Right lobe of liver (tissue), 6 donors: ENCODE results near the gene SLC24A4. TPM values are rescaled to one million over a fixed set of nuclear protein-coding genes. Genes with fewer than 3 reads are reported as not detected.

Experiments
- ATAC-seq, 4 donors: fragments of 200-7000 bp; cut with Tn5 transposase; one replicate each; pipeline ENCODE4 v1.9.1; 2020; ENCODE audit warnings: mild to moderate bottlenecking in 4 of 4, moderate library complexity in 4 of 4
- DNase-seq, 3 donors: peaks; one replicate each; pipeline ENCODE4 v3.0.0-alpha.2; 2020
- H3K27ac ChIP-seq, 3 donors: fragments of 200-600 bp; one replicate each; pipeline ENCODE4 v1.8.0; 2022
- H3K27me3 ChIP-seq, 2 donors: fragments of 200-600 bp; one replicate each; pipeline ENCODE4 v1.8.0; 2022
- H3K36me3 ChIP-seq, 4 donors: fragments of 200-600 bp; sonication (generic) in 1 of 4; one replicate each; pipeline versions ENCODE4 v1.5.1 to v1.8.0; 2017 to 2022; ENCODE audit warnings: control low read depth in 1 of 4
- H3K4me1 ChIP-seq, 4 donors: fragments of 200-600 bp; sonication (generic) in 1 of 4; one replicate each; pipeline versions ENCODE4 v1.5.1 to v1.8.0; 2017 to 2022; ENCODE audit warnings: control low read depth in 1 of 4
- H3K4me3 ChIP-seq, 3 donors: fragments of 200-600 bp; one replicate each; pipeline ENCODE4 v1.8.0; 2022
- H3K9me3 ChIP-seq, 4 donors: fragments of 200-600 bp; sonication (generic) in 1 of 4; one replicate each; pipeline versions ENCODE4 v1.5.1 to v1.8.0; 2017 to 2022; ENCODE audit warnings: control low read depth in 1 of 4
- CTCF ChIP-seq, 4 donors: fragments of 200-600 bp in 3 of 4; fragments of 450-650 bp in 1 of 4; IDR thresholded peaks; one replicate each; pipeline versions ENCODE4 v1.5.1 to v1.8.0; 2016 to 2022; ENCODE audit warnings: antibody characterized with exemption in 4 of 4, mild to moderate bottlenecking in 2 of 4
- POLR2A ChIP-seq: fragments of 450-650 bp; IDR thresholded peaks from one replicate; pipeline ENCODE4 v1.6.1; 2017; ENCODE audit warnings: antibody characterized with exemption, mild to moderate bottlenecking
- WGBS: methylation state at CpG from one replicate; pipeline ENCODE4 v1.1.6; 2018; ENCODE audit warnings: low coverage, low lambda C conversion rate; ENCODE audit not compliant: insufficient coverage; ENCODE audit errors: missing lambda C conversion rate; 5-methylcytosine and 5-hydroxymethylcytosine counted together
- intact Hi-C, 2 donors: fragments of 100-400 bp; cut with DNase I; formaldehyde crosslinking; loops; one replicate each; pipeline versions ENCODE4 v1.11.2 to v1.14.1; 2022
- total RNA-seq, 6 experiments: library from RNA; depleted of rRNA in 2 of 6; stranded (reverse); fragments of >200 nt in 2 of 6; fragmentation: NEBNext Ultra II Directional in 3 of 6; extraction: Animal tissue kit (Norgen Biotek cat#: 25700) in 3 of 6; gene quantifications; one replicate each; pipeline versions ENCODE4 v1.1.0 to v1.2.4, GENCODE V29; 2016 to 2023
- donor health status: DM: no; HTN: yes; CAD: no.
- donor health status: DM: no; HTN: no; CAD: no.
- donor health status: DM: no; HTN: no; CAD: no.
- donor health status: DM: no; HTN: yes; CAD: no.
- donor health status: DM: no; HTN: yes; CAD: no.

SLC24A4 gene
- total RNA-seq, 6 experiments from 2014 or later: 0.06 to 0.29 (median 0.21) TPM

- no peaks in the 10 kb centered on the region for H3K9me3 ChIP-seq
- intact Hi-C loops: no loop called here
- H3K27me3 ChIP-seq: peaks cover 0 to 5% of the 10 kb centered on the region in 2 donors
- 7% methylated on average over 5 of the region's 42 CpGs for WGBS
- no peak overlapping the region for H3K4me3 ChIP-seq
- TF ChIP-seq CTCF (IDR thresholded peaks at IDR 0.05) (no peak), POLR2A (no peak)
- ATAC-seq (no peak), DNase-seq (no peak)
- H3K27ac ChIP-seq: no peak overlapping the region
- H3K4me1 ChIP-seq: peaks cover 0 to 6% (median 0%) of the 10 kb centered on the region in 4 donors
- no peaks in the 10 kb centered on the region for H3K36me3 ChIP-seq
These were observed 1.2 kb downstream of the SLC24A4 start for GRCh38 chr14:92323916-92324818.

- Histone ChIP-seq H3K9me3 (no peaks in the 10 kb centered on the region), H3K27me3 (peaks cover 0 to 5% of the 10 kb centered on the region in 2 donors), H3K4me3 (no peak overlapping the region), H3K36me3 (no peaks in the 10 kb centered on the region), H3K4me1 (peaks cover 0 to 6% (median 0%) of the 10 kb centered on the region in 4 donors), H3K27ac (no peak overlapping the region)
- no peak for TF ChIP-seq POLR2A
- no peak for TF ChIP-seq CTCF (IDR thresholded peaks at IDR 0.05)
- 36% methylated on average over 4 of the region's 4 CpGs for WGBS
- no peak for DNase-seq
- ATAC-seq: no peak
- intact Hi-C loops: no loop called here
These were observed 2.9 kb downstream of the SLC24A4 start for GRCh38 chr14:92325835-92326234.

- WGBS: 20% methylated on average over 1 of the region's 8 CpGs
- Histone ChIP-seq H3K27me3 (peaks cover 0 to 5% of the 10 kb centered on the region in 2 donors), H3K4me1 (no peaks in the 10 kb centered on the region), H3K27ac (no peak overlapping the region), H3K9me3 (no peaks in the 10 kb centered on the region), H3K4me3 (no peak overlapping the region), H3K36me3 (no peaks in the 10 kb centered on the region)
- DNase-seq (no peak), ATAC-seq (no peak)
- TF ChIP-seq POLR2A: no peak
- no peak for TF ChIP-seq CTCF (IDR thresholded peaks at IDR 0.05)
- intact Hi-C loops: no loop called here
These were observed 5.8 kb downstream of the SLC24A4 start for GRCh38 chr14:92328664-92329255.

GRCh38 chr14:92334050-92334449 is 11.1 kb downstream of the SLC24A4 start:
- intact Hi-C loops: no loop called here
- ATAC-seq (no peak), DNase-seq (no peak)
- Histone ChIP-seq H3K27ac (no peak overlapping the region), H3K4me1 (no peaks in the 10 kb centered on the region), H3K4me3 (no peak overlapping the region), H3K9me3 (no peaks in the 10 kb centered on the region), H3K36me3 (no peaks in the 10 kb centered on the region), H3K27me3 (no peaks in the 10 kb centered on the region)
- no peak for TF ChIP-seq POLR2A
- TF ChIP-seq CTCF (IDR thresholded peaks at IDR 0.05): no peak
- whole genome bisulfite sequencing: 50% methylated on average over 2 of the region's 4 CpGs
